Stomach (tissue), 9 donors: Measurements from ENCODE around the gene OR10AD1. TPM values are rescaled to one million over a fixed set of nuclear protein-coding genes. Genes with fewer than 3 reads are reported as not detected.

Source experiments
- DNase-seq, 2 donors: peaks; one replicate each; pipeline versions ENCODE4 v3.0.0 to v3.0.0-alpha.2; 2013 to 2019
- H3K27ac ChIP-seq, 5 donors: fragments of 200-600 bp in 4 of 5; sonication (generic) in 4 of 5; one replicate each; pipeline ENCODE4 v1.5.1; 2013 to 2019; ENCODE audit warnings: mild to moderate bottlenecking in 1 of 5, moderate library complexity in 1 of 5
- H3K27me3 ChIP-seq, 3 donors: fragments of 200-600 bp; sonication (generic); one replicate each; pipeline ENCODE4 v1.5.1; 2017 to 2019; ENCODE audit warnings: mixed run types in 1 of 3
- H3K36me3 ChIP-seq, 4 donors: fragments of 200-600 bp; sonication (generic); 1 replicate in 3 of 4; 2 replicates in 1 of 4; pipeline ENCODE4 v1.5.1; 2016 to 2019
- H3K4me1 ChIP-seq, 4 donors: fragments of 200-600 bp; sonication (generic); one replicate each; pipeline ENCODE4 v1.5.1; 2016 to 2019
- H3K4me3 ChIP-seq, 4 donors: fragments of 200-600 bp; sonication (generic) in 3 of 4; one replicate each; pipeline ENCODE4 v1.5.1; 2016 to 2019; ENCODE audit warnings: mild to moderate bottlenecking in 1 of 4
- H3K9me3 ChIP-seq, 4 donors: fragments of 200-600 bp; sonication (generic); one replicate each; pipeline ENCODE4 v1.5.1; 2016 to 2019
- CTCF ChIP-seq, 7 experiments: fragments of 450-650 bp in 4 of 7; fragments of 200-600 bp in 3 of 7; sonication (generic) in 3 of 7; IDR thresholded peaks; one replicate each; pipeline ENCODE4 v1.5.1; 2016 to 2019; ENCODE audit warnings: antibody characterized with exemption in 7 of 7, control low read depth in 2 of 7, mild to moderate bottlenecking in 1 of 7
- EP300 ChIP-seq: sonication (generic); formaldehyde crosslinking; IDR thresholded peaks from one replicate; pipeline ENCODE4 v1.6.1; 2017; ENCODE audit warnings: antibody characterized with exemption
- POLR2A ChIP-seq, 4 donors: fragments of 450-650 bp; IDR thresholded peaks; one replicate each; pipeline ENCODE4 v1.6.1; 2016; ENCODE audit warnings: antibody characterized with exemption in 4 of 4, control low read depth in 2 of 4, mild to moderate bottlenecking in 1 of 4, moderate library complexity in 1 of 4
- POLR2AphosphoS5 ChIP-seq, 3 donors: sonication (generic); formaldehyde crosslinking; IDR thresholded peaks; one replicate each; pipeline ENCODE4 v1.6.1; 2016; ENCODE audit warnings: antibody characterized with exemption in 3 of 3
- WGBS, 5 donors: extraction: QIAGEN DNeasy Blood & Tissue Kit in 3 of 5; methylation state at CpG; one replicate each; pipeline versions ENCODE4 v1.1.5 to v1.1.7; 2013 to 2018; 5-methylcytosine and 5-hydroxymethylcytosine counted together
- intact Hi-C: fragments of 100-400 bp; cut with DNase I; formaldehyde crosslinking; loops from one replicate; pipeline ENCODE4 v1.15.1; 2023; ENCODE audit warnings: low total_unique reads
- polyA plus RNA-seq, 3 donors: library from polyadenylated mRNA; stranded (reverse); fragments of 200-250 nt; gene quantifications; one replicate each; pipeline ENCODE4 v1.2.3, GENCODE V29; 2013
- total RNA-seq, 5 donors: library from RNA; depleted of rRNA; stranded (reverse); fragments of >200 nt; gene quantifications; one replicate each; pipeline versions ENCODE4 v1.1.0 to v1.2.3, GENCODE V29; 2014 to 2016
- donor health status: healthy with polysubstance abuse.
- donor health status: Bipolar disorder and iron deficiency.
- donor health status: healthy.

Gene OR10AD1
- total and polyA plus RNA-seq, 8 donors = not detected

GRCh38 chr12:48160807-48161206 is 42.3 kb downstream of the OR10AD1 start:
- no peak overlapping the region for H3K27ac ChIP-seq

GRCh38 chr12:48160046-48160445 is 43.0 kb downstream of the OR10AD1 start:
- intact Hi-C loops = loop anchor here (10.0 kb wide), 2 partner anchors 55 to 215 kb away; partner anchors contain the start of gene SENP1
- Histone ChIP-seq H3K36me3 (no peaks in the 10 kb centered on the region), H3K4me3 (no peak overlapping the region), H3K27me3 (peaks cover 0 to 8% (median 0%) of the 10 kb centered on the region in 3 donors), H3K27ac (no peak overlapping the region), H3K4me1 (peaks cover 5 to 23% (median 16%) of the 10 kb centered on the region in 4 donors), H3K9me3 (no peaks in the 10 kb centered on the region)
- TF ChIP-seq POLR2AphosphoS5 (IDR thresholded peaks at IDR 0.05) = no peak
- no peak for TF ChIP-seq CTCF (IDR thresholded peaks at IDR 0.05)
- WGBS, 5 donors = 86 to 90% (median 89%) methylated on average over 5 of the region's 5 CpGs
- no peak for DNase-seq

More at GRCh38 chr12:48160807-48161206, 42.3 kb downstream of the OR10AD1 start:
- Histone ChIP-seq H3K4me1 (peaks cover 5 to 16% (median 12%) of the 10 kb centered on the region in 4 donors), H3K4me3 (no peak overlapping the region), H3K27me3 (peaks cover 0 to 12% (median 0%) of the 10 kb centered on the region in 3 donors), H3K9me3 (no peaks in the 10 kb centered on the region), H3K36me3 (no peaks in the 10 kb centered on the region)
- intact Hi-C loops = loop anchor here (10.0 kb wide), 2 partner anchors 56 to 216 kb away; partner anchors contain the start of gene SENP1
- DNase-seq = peak in 1 of 2 donors; percentile 20
- no peak for TF ChIP-seq CTCF (IDR thresholded peaks at IDR 0.05)
- no peak for TF ChIP-seq POLR2AphosphoS5 (IDR thresholded peaks at IDR 0.05)
- no peak for TF ChIP-seq EP300
- TF ChIP-seq POLR2A (IDR thresholded peaks at IDR 0.05) = no peak
- 65 to 81% (median 72%) methylated on average over 2 of the region's 2 CpGs for WGBS, 5 donors

GRCh38 chr12:48157889-48158370 is 45.2 kb downstream of the OR10AD1 start:
- TF ChIP-seq EP300 (no peak), POLR2AphosphoS5 (IDR thresholded peaks at IDR 0.05) (no peak), CTCF (IDR thresholded peaks at IDR 0.05) (no peak), POLR2A (IDR thresholded peaks at IDR 0.05) (no peak)
- peaks cover 0 to 8% (median 6%) of the 10 kb centered on the region in 4 donors for H3K36me3 ChIP-seq
- no peaks in the 10 kb centered on the region for H3K9me3 ChIP-seq
- peak overlapping the region; percentile 81 to 91 (median 84) for H3K27ac ChIP-seq
- peaks cover 5 to 34% (median 21%) of the 10 kb centered on the region in 4 donors for H3K4me1 ChIP-seq
- intact Hi-C loops = no loop called here
- peak overlapping the region; percentile 72 to 97 (median 80) for H3K4me3 ChIP-seq
- peaks cover 0 to under 1% (median 0%) of the 10 kb centered on the region in 3 donors for H3K27me3 ChIP-seq
- WGBS, 5 donors = 55 to 67% (median 62%) methylated on average over 3 of the region's 3 CpGs
- DNase-seq = no peak

- intact Hi-C loops = no loop called here
- H3K36me3 ChIP-seq = peaks cover 0 to 15% (median 13%) of the 10 kb centered on the region in 4 donors
- WGBS, 5 donors = 0 to 1% (median 0%) methylated on average over 34 to 56 of the region's 56 CpGs
- TF ChIP-seq EP300 (no peak), POLR2AphosphoS5 (IDR thresholded peaks at IDR 0.05) (peak; percentile 66 to 93 (median 83)), CTCF (IDR thresholded peaks at IDR 0.05) (peak in 5 of 7 experiments; percentile 25 to 64 (median 43)), POLR2A (IDR thresholded peaks at IDR 0.05) (no peak)
- H3K4me1 ChIP-seq = peaks cover 5 to 38% (median 24%) of the 10 kb centered on the region in 4 donors
- H3K27ac ChIP-seq = peak within 1 kb of the TSS; percentile 81 to 91 (median 84)
- no peaks in the 10 kb centered on the region for H3K27me3 ChIP-seq
- H3K4me3 ChIP-seq = peak within 1 kb of the TSS; percentile 72 to 97 (median 80)
- DNase-seq = peak; percentile 99 to 100
- no peaks in the 10 kb centered on the region for H3K9me3 ChIP-seq
Measured at GRCh38 chr12:48157018-48157888, 45.8 kb downstream of the OR10AD1 start, which contains the start of gene ASB8. TSS of gene ASB8 (minus strand) at chr12:48157515. CDS start at chr12:48153496, 4,019 bp downstream.
